Measurements from ENCODE around the gene KCNMA1. TPM values are rescaled to one million over a fixed set of nuclear protein-coding genes. Genes with fewer than 3 reads are reported as not detected.

KCNMA1 gene
- total and polyA plus RNA-seq, 9 of the 15 experiments (the other 6 are each of a cell fraction or from before 2014, with no cell fraction given), result 0.01 to 0.95 (median 0.15) TPM; not detected in 4

DNA sequence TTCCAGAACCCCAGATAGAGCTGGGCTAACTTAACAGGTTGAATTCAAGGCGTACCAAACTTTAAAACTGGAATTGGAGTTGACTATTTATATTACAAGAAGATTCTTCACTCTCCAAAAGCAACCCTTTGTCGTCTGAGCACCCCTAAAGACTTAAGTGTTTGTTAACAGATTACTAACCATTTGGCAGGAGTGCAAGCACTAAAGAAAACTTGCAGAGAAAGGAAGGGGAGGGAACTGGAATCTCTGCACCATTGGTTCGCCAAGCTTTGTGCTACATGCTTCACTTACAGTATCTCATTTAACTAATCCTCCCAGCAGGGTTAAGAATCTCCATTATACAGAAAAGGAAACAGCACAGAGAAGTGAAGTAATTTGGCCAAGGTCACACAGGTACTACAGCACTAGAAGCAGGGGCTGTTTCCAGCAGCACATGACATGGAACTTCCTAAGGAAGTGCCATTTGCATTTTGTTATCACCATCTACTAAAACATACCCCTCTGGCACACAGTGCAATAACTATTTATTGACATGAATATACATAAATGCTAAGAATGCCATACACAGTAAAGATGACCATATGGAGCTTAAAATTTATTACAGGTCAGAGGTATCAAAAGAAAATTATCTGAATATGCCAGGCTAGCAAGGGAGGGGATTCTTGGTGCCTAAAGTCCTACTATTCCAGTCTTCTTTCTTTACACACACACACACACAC, 201.2 kb downstream of the KCNMA1 start (continued):
- TF ChIP-seq CBFA2T2 (conservative IDR thresholded peaks at IDR 0.05), result no peak
- TF ChIP-seq DLX4 (CRISPR knock-in tag; IDR thresholded peaks at IDR 0.05), result no peak
- TF ChIP-seq, protein P1, sequence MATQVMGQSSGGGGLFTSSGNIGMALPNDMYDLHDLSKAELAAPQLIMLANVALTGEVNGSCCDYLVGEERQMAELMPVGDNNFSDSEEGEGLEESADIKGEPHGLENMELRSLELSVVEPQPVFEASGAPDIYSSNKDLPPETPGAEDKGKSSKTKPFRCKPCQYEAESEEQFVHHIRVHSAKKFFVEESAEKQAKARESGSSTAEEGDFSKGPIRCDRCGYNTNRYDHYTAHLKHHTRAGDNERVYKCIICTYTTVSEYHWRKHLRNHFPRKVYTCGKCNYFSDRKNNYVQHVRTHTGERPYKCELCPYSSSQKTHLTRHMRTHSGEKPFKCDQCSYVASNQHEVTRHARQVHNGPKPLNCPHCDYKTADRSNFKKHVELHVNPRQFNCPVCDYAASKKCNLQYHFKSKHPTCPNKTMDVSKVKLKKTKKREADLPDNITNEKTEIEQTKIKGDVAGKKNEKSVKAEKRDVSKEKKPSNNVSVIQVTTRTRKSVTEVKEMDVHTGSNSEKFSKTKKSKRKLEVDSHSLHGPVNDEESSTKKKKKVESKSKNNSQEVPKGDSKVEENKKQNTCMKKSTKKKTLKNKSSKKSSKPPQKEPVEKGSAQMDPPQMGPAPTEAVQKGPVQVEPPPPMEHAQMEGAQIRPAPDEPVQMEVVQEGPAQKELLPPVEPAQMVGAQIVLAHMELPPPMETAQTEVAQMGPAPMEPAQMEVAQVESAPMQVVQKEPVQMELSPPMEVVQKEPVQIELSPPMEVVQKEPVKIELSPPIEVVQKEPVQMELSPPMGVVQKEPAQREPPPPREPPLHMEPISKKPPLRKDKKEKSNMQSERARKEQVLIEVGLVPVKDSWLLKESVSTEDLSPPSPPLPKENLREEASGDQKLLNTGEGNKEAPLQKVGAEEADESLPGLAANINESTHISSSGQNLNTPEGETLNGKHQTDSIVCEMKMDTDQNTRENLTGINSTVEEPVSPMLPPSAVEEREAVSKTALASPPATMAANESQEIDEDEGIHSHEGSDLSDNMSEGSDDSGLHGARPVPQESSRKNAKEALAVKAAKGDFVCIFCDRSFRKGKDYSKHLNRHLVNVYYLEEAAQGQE (IDR thresholded peaks at IDR 0.05; ENCODE audit: borderline replicate concordance), result no peak
- TF ChIP-seq, protein P1 (CRISPR knock-in tag; IDR thresholded peaks at IDR 0.05; ENCODE audit: low read depth), result no peak
- TF ChIP-seq MCM2 (IDR thresholded peaks at IDR 0.05; ENCODE audit: low read depth), result no peak
